Psoas muscle (tissue), 8 donors: ENCODE measurements around the gene EIF3I. TPM values are rescaled to one million over a fixed set of nuclear protein-coding genes. Genes with fewer than 3 reads are reported as not detected.

Experiments used
- ATAC-seq, 4 donors: fragments of 200-7000 bp; cut with Tn5 transposase; one replicate each; pipeline ENCODE4 v1.9.1; 2020; ENCODE audit warnings: moderate library complexity in 3 of 4, mild to moderate bottlenecking in 2 of 4
- DNase-seq, 2 donors: peaks; one replicate each; pipeline ENCODE4 v3.0.0-alpha.2; 2020
- H3K27ac ChIP-seq: fragments of 200-600 bp; one replicate; pipeline ENCODE4 v1.8.0; 2022
- H3K27me3 ChIP-seq, 3 donors: fragments of 200-600 bp in 1 of 3; one replicate each; pipeline versions ENCODE4 v1.6.1 to v1.8.0; 2013 to 2022; ENCODE audit warnings: low read length in 2 of 3, mild to moderate bottlenecking in 2 of 3, moderate library complexity in 1 of 3; ENCODE audit not compliant: insufficient read depth in 3 of 3
- H3K36me3 ChIP-seq, 2 donors: fragments of 200-600 bp in 1 of 2; one replicate each; pipeline versions ENCODE4 v1.6.1 to v1.8.0; 2013 to 2022; ENCODE audit warnings: low read depth in 1 of 2, mild to moderate bottlenecking in 1 of 2, moderate library complexity in 1 of 2; ENCODE audit not compliant: insufficient read depth in 1 of 2
- H3K4me1 ChIP-seq: fragments of 200-600 bp; one replicate; pipeline ENCODE4 v1.8.0; 2022
- H3K4me3 ChIP-seq: fragments of 200-600 bp; one replicate; pipeline ENCODE4 v1.8.0; 2022; ENCODE audit warnings: mild to moderate bottlenecking
- H3K9me3 ChIP-seq: fragments of 200-600 bp; one replicate; pipeline ENCODE4 v1.8.0; 2022
- WGBS, 3 donors: extraction: QIAGEN DNeasy Blood & Tissue Kit; methylation state at CpG; one replicate each; pipeline versions ENCODE4 v1.1.6 to v1.1.7; 2013; 5-methylcytosine and 5-hydroxymethylcytosine counted together
- intact Hi-C, 2 donors: fragments of 100-400 bp; cut with DNase I; formaldehyde crosslinking; loops; one replicate each; pipeline versions ENCODE4 v1.11.0 to v1.14.2; 2022
- polyA plus RNA-seq, 3 donors: library from polyadenylated mRNA; stranded (reverse); fragments of 200-250 nt; gene quantifications; one replicate each; pipeline ENCODE4 v1.2.3, GENCODE V29; 2013
- total RNA-seq, 4 donors: library from RNA; stranded (reverse); fragmentation: NEBNext Ultra II Directional in 2 of 4; extraction: Animal tissue kit (Norgen Biotek cat#: 25700) in 2 of 4; gene quantifications; one replicate each; pipeline versions ENCODE4 v1.2.1 to v1.2.4, GENCODE V29; 2021 to 2023
- TF ChIP-seq, protein P1 (sequence below): fragments of 200-600 bp; IDR thresholded peaks from one replicate; pipeline ENCODE4 v1.8.0; 2022; ENCODE audit warnings: antibody characterized with exemption
- donor health status: healthy with polysubstance abuse.
- donor health status: DM: no; HTN: no; CAD: no; lungs with moderate emphysema.
- donor health status: Bipolar disorder and iron deficiency.
- donor health status: healthy.
- donor health status: DM: yes; HTN: yes; CAD: no.
- donor health status: DM: no; HTN: no; CAD: no.
- donor health status: DM: no; HTN: no; CAD: no.
- donor health status: DM: yes; HTN: yes; CAD: no.

EIF3I gene
- total and polyA plus RNA-seq, 7 donors: 174 to 506 (median 238) TPM

DNA sequence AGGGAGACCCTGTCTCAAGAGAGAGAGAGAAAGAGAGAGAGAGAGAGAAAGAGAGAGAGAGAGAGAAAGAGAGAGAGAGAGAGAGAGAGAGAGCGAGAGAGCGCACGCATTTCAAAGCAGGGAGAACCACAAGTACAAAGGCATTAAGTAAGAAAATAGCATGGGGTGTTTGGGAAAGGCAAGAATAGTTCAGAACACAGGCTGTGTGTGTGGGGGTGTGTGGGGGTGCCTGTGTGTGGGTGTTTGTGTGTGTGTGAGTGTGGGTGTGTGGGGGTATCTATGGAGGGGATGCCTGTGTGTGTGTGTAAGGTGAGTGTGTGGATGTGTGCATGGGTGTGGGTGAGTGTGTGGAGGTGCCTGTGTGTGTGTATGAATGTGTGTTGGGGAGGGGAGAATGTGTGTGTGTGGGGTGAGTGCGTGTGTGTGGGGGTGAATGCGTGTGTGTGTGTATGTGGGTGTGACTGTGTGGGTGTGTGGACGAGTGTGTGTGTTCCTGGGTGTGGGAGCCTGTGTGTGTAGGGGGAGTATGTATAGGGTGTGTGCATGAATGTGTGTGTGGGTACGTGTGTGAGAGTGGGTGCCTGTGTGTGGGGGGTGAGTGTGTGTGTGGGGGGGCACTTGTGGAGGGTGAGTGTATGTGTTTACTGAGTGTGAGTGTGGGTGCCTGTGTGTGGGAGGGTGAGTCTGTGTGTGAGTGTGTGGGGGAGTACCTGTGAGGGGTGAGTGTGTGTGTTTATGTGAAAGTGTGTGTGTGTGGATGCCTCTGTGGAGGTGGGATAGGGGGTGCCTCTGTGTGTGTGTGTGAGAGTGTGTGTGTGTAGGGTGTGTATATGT, 50.6 kb downstream of the EIF3I start:
- no peak overlapping the region for H3K4me3 ChIP-seq
- 61 to 78% (median 74%) methylated on average over 7 of the region's 7 CpGs for WGBS, 3 donors
- no peaks in the 10 kb centered on the region for H3K36me3 ChIP-seq
- peaks cover 0 to 37% (median 25%) of the 10 kb centered on the region in 3 donors for H3K27me3 ChIP-seq
- TF ChIP-seq, protein P1, sequence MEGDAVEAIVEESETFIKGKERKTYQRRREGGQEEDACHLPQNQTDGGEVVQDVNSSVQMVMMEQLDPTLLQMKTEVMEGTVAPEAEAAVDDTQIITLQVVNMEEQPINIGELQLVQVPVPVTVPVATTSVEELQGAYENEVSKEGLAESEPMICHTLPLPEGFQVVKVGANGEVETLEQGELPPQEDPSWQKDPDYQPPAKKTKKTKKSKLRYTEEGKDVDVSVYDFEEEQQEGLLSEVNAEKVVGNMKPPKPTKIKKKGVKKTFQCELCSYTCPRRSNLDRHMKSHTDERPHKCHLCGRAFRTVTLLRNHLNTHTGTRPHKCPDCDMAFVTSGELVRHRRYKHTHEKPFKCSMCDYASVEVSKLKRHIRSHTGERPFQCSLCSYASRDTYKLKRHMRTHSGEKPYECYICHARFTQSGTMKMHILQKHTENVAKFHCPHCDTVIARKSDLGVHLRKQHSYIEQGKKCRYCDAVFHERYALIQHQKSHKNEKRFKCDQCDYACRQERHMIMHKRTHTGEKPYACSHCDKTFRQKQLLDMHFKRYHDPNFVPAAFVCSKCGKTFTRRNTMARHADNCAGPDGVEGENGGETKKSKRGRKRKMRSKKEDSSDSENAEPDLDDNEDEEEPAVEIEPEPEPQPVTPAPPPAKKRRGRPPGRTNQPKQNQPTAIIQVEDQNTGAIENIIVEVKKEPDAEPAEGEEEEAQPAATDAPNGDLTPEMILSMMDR: no peak
- H3K4me1 ChIP-seq: no peaks in the 10 kb centered on the region
- H3K27ac ChIP-seq: no peak overlapping the region
- no peaks in the 10 kb centered on the region for H3K9me3 ChIP-seq
- no peak for DNase-seq
- no peak for ATAC-seq
- intact Hi-C loops: no loop called here

DNA sequence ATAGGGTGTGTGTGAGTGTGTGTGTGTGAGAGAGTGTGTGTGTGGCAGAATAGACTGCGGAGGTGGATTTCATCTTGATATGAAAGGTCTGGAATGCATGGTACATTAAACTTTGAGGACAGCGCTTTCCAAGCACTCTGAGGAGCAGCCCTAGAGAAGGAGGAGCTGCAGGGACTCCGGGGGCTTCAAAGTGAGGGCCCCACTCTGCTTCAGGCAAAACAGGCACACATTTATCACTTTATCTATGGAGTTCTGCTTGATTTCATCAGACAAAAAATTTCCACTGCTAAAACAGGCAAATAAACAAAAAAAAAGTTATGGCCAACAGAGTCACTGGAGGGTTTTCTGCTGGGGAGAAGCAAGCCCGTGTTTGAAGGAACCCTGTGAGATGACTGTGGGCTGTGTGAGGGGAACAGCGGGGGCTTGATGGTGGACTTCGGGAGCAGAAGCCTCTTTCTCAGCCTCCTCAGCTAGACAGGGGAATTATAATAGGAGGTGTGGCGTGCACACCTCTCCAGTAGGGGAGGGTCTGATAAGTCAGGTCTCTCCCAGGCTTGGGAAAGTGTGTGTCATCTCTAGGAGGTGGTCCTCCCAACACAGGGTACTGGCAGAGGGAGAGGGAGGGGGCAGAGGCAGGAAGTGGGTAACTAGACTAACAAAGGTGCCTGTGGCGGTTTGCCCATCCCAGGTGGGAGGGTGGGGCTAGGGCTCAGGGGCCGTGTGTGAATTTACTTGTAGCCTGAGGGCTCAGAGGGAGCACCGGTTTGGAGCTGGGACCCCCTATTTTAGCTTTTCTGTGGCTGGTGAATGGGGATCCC, 51.4 kb downstream of the EIF3I start:
- Histone ChIP-seq H3K27me3 (peaks cover 0 to 37% (median 25%) of the 10 kb centered on the region in 3 donors), H3K36me3 (no peaks in the 10 kb centered on the region), H3K27ac (no peak overlapping the region), H3K4me3 (no peak overlapping the region), H3K9me3 (no peaks in the 10 kb centered on the region), H3K4me1 (no peaks in the 10 kb centered on the region)
- 44 to 50% (median 50%) methylated on average over 10 of the region's 10 CpGs for WGBS, 3 donors
- intact Hi-C loops: no loop called here
- DNase-seq (no peak), ATAC-seq (no peak)
- TF ChIP-seq, protein P1: no peak

DNA sequence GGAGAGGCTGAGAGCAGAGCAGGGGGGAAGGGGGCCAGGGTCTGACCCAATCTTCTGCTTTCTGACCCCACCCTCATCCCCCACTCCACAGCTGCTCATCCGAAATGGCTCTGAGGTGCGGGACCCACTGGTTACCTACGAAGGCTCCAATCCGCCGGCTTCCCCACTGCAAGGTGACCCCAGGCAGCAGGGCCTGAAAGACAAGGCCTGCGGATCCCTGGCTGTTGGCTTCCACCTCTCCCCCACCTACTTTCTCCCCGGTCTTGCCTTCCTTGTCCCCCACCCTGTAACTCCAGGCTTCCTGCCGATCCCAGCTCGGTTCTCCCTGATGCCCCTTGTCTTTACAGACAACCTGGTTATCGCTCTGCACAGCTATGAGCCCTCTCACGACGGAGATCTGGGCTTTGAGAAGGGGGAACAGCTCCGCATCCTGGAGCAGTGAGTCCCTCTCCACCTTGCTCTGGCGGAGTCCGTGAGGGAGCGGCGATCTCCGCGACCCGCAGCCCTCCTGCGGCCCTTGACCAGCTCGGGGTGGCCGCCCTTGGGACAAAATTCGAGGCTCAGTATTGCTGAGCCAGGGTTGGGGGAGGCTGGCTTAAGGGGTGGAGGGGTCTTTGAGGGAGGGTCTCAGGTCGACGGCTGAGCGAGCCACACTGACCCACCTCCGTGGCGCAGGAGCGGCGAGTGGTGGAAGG, 52.6 kb downstream of the EIF3I start:
- H3K27me3 ChIP-seq: peaks cover 0 to 37% (median 25%) of the 10 kb centered on the region in 3 donors
- H3K4me3 ChIP-seq: no peak overlapping the region

DNA sequence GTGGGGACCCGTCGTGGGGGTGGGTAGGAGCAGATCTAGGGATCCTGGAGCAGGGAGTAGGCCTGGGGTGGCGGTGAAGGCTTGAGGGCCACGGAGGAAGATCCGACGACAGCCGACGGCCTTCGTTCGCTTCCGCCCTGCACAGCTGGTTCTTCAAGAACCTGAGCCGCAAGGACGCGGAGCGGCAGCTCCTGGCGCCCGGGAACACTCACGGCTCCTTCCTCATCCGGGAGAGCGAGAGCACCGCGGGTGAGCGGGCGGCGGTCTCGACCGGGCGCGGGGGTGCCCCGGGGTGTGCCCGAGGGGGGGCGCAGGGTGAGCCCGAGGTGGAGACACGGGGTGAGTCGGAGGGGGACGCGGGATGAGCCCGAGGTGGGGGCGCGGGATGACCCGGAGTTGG, 53.2 kb downstream of the EIF3I start:
- H3K4me3 ChIP-seq: no peak overlapping the region
- DNase-seq (no peak), ATAC-seq (peak in 1 of 4 donors; percentile 24)
- no peak overlapping the region for H3K27ac ChIP-seq
- 12 to 30% (median 25%) methylated on average over 30 to 41 of the region's 41 CpGs for WGBS, 3 donors
- no peaks in the 10 kb centered on the region for H3K36me3 ChIP-seq
- intact Hi-C loops: no loop called here
- no peaks in the 10 kb centered on the region for H3K4me1 ChIP-seq
- TF ChIP-seq, protein P1: no peak
- peaks cover 0 to 37% (median 25%) of the 10 kb centered on the region in 3 donors for H3K27me3 ChIP-seq
- no peaks in the 10 kb centered on the region for H3K9me3 ChIP-seq

More for the DNA sequence above, 52.6 kb downstream of the EIF3I start:
- H3K27ac ChIP-seq: no peak overlapping the region
- no peak for ATAC-seq
- H3K4me1 ChIP-seq: no peaks in the 10 kb centered on the region
- DNase-seq: no peak
- H3K36me3 ChIP-seq: no peaks in the 10 kb centered on the region
- intact Hi-C loops: no loop called here
- WGBS, 3 donors: 61 to 68% (median 66%) methylated on average over 28 to 31 of the region's 31 CpGs
- no peaks in the 10 kb centered on the region for H3K9me3 ChIP-seq
- TF ChIP-seq, protein P1: no peak
